ENCODE measurements around the gene GPR15LG.
"Not testable (repeated sequence)": the region's sequence is repeated elsewhere in the genome, so short reads cannot be mapped to it uniquely, and the experiment has no call there.

The GPR15LG gene

GRCh38 chr10:84160663-84161362 is 12.8 kb upstream of the GPR15LG start:
- ChIA-PET POLR2A (no interaction called here), CTCF (interaction anchor here (0.6 kb wide), 1 partner anchor 45 kb away, joined by 3 read pairs; no protein-coding TSS in a partner anchor)
- no peak for TF ChIP-seq ELF4 (IDR thresholded peaks at IDR 0.05)
- no peak for TF ChIP-seq CTBP1 (IDR thresholded peaks at IDR 0.05; ENCODE audit: borderline replicate concordance)
- no peak for TF ChIP-seq SP1 (IDR thresholded peaks at IDR 0.05)
- TF ChIP-seq FOXM1 (IDR thresholded peaks at IDR 0.05; ENCODE audit: borderline replicate concordance), result no peak
- no peak for TF ChIP-seq FOXA1 (IDR thresholded peaks at IDR 0.05)
- TF ChIP-seq PKNOX1 (IDR thresholded peaks at IDR 0.05), result no peak
- no peak for TF ChIP-seq TARDBP (IDR thresholded peaks at IDR 0.05)
- no peak for TF ChIP-seq LEF1 (IDR thresholded peaks at IDR 0.05; ENCODE audit: borderline replicate concordance)
- no peak for TF ChIP-seq SUZ12 (IDR thresholded peaks at IDR 0.05)
- TF ChIP-seq ZNF384 (IDR thresholded peaks at IDR 0.05), result no peak
- no peak for TF ChIP-seq FOXK2 (IDR thresholded peaks at IDR 0.05)
- no peak for TF ChIP-seq ARNT (IDR thresholded peaks at IDR 0.05)
- no peak for TF ChIP-seq HDGF (IDR thresholded peaks at IDR 0.05; ENCODE audit: borderline replicate concordance)
- no peak for TF ChIP-seq L3MBTL2 (conservative IDR thresholded peaks at IDR 0.05)
- TF ChIP-seq BHLHE40 (IDR thresholded peaks at IDR 0.05; ENCODE audit: borderline replicate concordance), result no peak
- TF ChIP-seq NFRKB (IDR thresholded peaks at IDR 0.05), result no peak
- DNase-seq (ENCODE audit: extremely low spot score), result no peak

GRCh38 chr10:84163996-84164395 is 9.6 kb upstream of the GPR15LG start:
- TF ChIP-seq ELF4 (IDR thresholded peaks at IDR 0.05) (no peak), TARDBP (IDR thresholded peaks at IDR 0.05) (no peak), NFRKB (IDR thresholded peaks at IDR 0.05) (no peak), ARNT (IDR thresholded peaks at IDR 0.05) (no peak), LEF1 (IDR thresholded peaks at IDR 0.05; ENCODE audit: borderline replicate concordance) (no peak), SUZ12 (IDR thresholded peaks at IDR 0.05) (no peak), HDGF (IDR thresholded peaks at IDR 0.05; ENCODE audit: borderline replicate concordance) (no peak), SP1 (IDR thresholded peaks at IDR 0.05) (no peak), FOXM1 (IDR thresholded peaks at IDR 0.05; ENCODE audit: borderline replicate concordance) (no peak), CTBP1 (IDR thresholded peaks at IDR 0.05; ENCODE audit: borderline replicate concordance) (no peak), BHLHE40 (IDR thresholded peaks at IDR 0.05; ENCODE audit: borderline replicate concordance) (no peak), PKNOX1 (IDR thresholded peaks at IDR 0.05) (no peak), FOXK2 (IDR thresholded peaks at IDR 0.05) (no peak), ZNF384 (IDR thresholded peaks at IDR 0.05) (no peak), FOXA1 (IDR thresholded peaks at IDR 0.05) (no peak), L3MBTL2 (conservative IDR thresholded peaks at IDR 0.05) (no peak)
- ChIA-PET POLR2A (no interaction called here), CTCF (interaction anchor here (1.6 kb wide), 1 partner anchor 16 kb away, joined by 5 read pairs; no protein-coding TSS in a partner anchor)
- no peak for DNase-seq (ENCODE audit: extremely low spot score)

DNA sequence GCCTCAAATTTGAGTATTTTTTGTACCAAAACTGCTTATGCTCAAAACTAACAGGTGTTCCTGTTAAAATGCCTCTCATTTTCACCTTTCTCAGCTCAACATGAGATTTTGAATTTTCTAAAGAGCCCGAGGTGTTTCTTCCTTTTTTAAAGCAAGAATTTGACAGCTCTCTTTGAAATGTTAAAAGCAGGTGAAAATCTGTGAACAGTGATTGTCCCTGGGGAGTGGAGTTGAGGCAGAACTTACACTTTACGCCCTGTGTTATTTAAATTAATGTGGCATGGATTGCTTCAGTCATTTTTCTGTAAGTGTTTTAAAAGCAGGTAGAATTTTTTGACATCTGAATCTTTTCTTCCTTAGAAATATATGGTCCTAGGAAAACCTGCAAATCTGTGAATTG is 9.2 kb upstream of the GPR15LG start:
- no peak for DNase-seq (ENCODE audit: extremely low spot score)
- ChIA-PET CTCF (interaction anchor here (1.0 to 1.6 kb wide), 2 partner anchors 15 to 17 kb away, joined by 3 to 5 read pairs; no protein-coding TSS in a partner anchor), POLR2A (no interaction called here)
- TF ChIP-seq SP1 (IDR thresholded peaks at IDR 0.05) (no peak), NFRKB (IDR thresholded peaks at IDR 0.05) (no peak)

GRCh38 chr10:84166620-84167288 is 6.8 kb upstream of the GPR15LG start:
- POLR2A ChIA-PET, result no interaction called here
- TF ChIP-seq L3MBTL2 (conservative IDR thresholded peaks at IDR 0.05), result no peak
- TF ChIP-seq NFRKB (IDR thresholded peaks at IDR 0.05), result no peak
- TF ChIP-seq FOXK2 (IDR thresholded peaks at IDR 0.05), result no peak
- no peak for TF ChIP-seq FOXM1 (IDR thresholded peaks at IDR 0.05; ENCODE audit: borderline replicate concordance)
- no peak for TF ChIP-seq CTBP1 (IDR thresholded peaks at IDR 0.05; ENCODE audit: borderline replicate concordance)
- no peak for TF ChIP-seq TARDBP (IDR thresholded peaks at IDR 0.05)
- TF ChIP-seq HDGF (IDR thresholded peaks at IDR 0.05; ENCODE audit: borderline replicate concordance), result no peak
- TF ChIP-seq ZNF384 (IDR thresholded peaks at IDR 0.05), result no peak
- CTCF ChIA-PET, result no interaction called here
- no peak for DNase-seq (ENCODE audit: extremely low spot score)

- DNase-seq (ENCODE audit: extremely low spot score); CTCF ChIA-PET; POLR2A ChIA-PET: not testable (repeated sequence)
These were observed 6.3 kb upstream of the GPR15LG start for GRCh38 chr10:84167289-84167653.

GRCh38 chr10:84168382-84168781 is 5.2 kb upstream of the GPR15LG start:
- CTCF ChIA-PET, result interaction anchor here (0.5 kb wide), 1 partner anchor 106 kb away, joined by 3 read pairs; no protein-coding TSS in a partner anchor
- DNase-seq (ENCODE audit: extremely low spot score); POLR2A ChIA-PET: not testable (repeated sequence)

DNA sequence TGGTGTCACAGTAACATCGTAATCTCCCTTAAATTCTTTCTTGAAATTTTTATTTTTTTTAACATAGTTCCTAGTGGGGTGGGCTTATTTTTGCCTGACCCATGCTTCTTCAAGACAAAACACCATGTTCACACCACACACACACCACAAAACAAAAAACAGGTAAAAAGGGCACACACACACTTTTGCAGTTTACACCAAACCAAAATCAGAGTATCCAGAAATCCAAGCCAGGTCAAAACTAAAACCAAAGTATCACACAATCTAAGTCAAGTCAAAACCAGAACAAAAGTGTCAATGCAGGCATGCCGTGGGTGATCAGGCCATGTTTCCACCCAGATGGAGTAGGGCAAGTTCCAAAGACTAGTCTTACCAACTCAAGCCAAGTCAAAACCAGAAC is 2.4 kb upstream of the GPR15LG start:
- POLR2A ChIA-PET; DNase-seq (ENCODE audit: extremely low spot score); CTCF ChIA-PET: not testable (repeated sequence)

GRCh38 chr10:84171700-84172466 is 1.7 kb upstream of the GPR15LG start:
- CTCF ChIA-PET; POLR2A ChIA-PET; DNase-seq (ENCODE audit: extremely low spot score): not testable (repeated sequence)
